Rectal smooth muscle tissue (tissue), 1 donor: ENCODE data around the gene RO60.
"Not testable (repeated sequence)": the region's sequence is repeated elsewhere in the genome, so short reads cannot be mapped to it uniquely, and the experiment has no call there.

Experiments used
- H3K27ac ChIP-seq: one replicate; pipeline ENCODE4 v1.7.0; 2013; ENCODE audit warnings: low read depth, low read length, inconsistent platforms
- H3K27me3 ChIP-seq: one replicate; pipeline ENCODE4 v1.7.0; 2013; ENCODE audit warnings: low read length; ENCODE audit not compliant: control insufficient read depth, insufficient read depth
- H3K36me3 ChIP-seq: one replicate; pipeline ENCODE4 v1.7.0; 2013; ENCODE audit warnings: low read length; ENCODE audit not compliant: control insufficient read depth, insufficient read depth
- H3K4me1 ChIP-seq: one replicate; pipeline ENCODE4 v1.7.0; 2013; ENCODE audit warnings: low read length; ENCODE audit not compliant: control insufficient read depth, insufficient read depth
- H3K4me3 ChIP-seq: one replicate; pipeline ENCODE4 v1.7.0; 2013; ENCODE audit warnings: low read length
- H3K9ac ChIP-seq: one replicate; pipeline ENCODE4 v1.7.0; 2013; ENCODE audit warnings: low read length

The RO60 gene

GRCh38 chr1:193059282-193060114, at the start of gene RO60, which contains the start of gene UCHL5:
TSS of gene RO60 (plus strand) at chr1:193059612. CDS start at chr1:193069055, 9,443 bp downstream.
TSS of gene UCHL5 (minus strand) at chr1:193059360. CDS start at chr1:193059260, 100 bp downstream.
- Histone ChIP-seq H3K27ac (peak within 1 kb of the TSS; percentile 100), H3K4me1 (peaks cover 13% of the 10 kb centered on the region), H3K27me3 (no peaks in the 10 kb centered on the region), H3K4me3 (peak within 1 kb of the TSS; percentile 97), H3K36me3 (no peaks in the 10 kb centered on the region), H3K9ac (peak within 1 kb of the TSS; percentile 99)

DNA sequence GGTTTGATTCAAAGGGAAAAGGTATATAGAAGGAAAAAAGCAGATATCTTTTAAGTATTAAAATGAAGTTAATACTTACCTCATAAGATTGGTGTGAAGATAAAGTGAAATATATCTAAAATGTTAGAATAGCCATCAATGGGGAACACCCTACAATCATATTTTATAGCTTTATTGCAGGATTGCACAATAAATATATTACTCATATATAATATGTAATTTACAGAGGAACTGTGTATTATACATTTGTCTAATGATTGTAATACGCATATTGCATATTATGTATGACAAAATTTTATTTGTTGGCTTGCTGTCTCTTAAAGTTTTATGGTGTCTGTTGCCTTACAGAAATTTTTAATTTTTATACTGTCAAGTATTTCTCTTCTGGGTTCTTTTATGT, 48.0 kb upstream of the RO60 start:
- Histone ChIP-seq H3K27ac (no peak overlapping the region), H3K36me3 (no peaks in the 10 kb centered on the region), H3K4me1 (peaks cover 13% of the 10 kb centered on the region), H3K27me3 (no peaks in the 10 kb centered on the region), H3K4me3 (no peak overlapping the region), H3K9ac (no peak overlapping the region)

- H3K27me3 ChIP-seq: no peaks in the 10 kb centered on the region
- no peak overlapping the region for H3K4me3 ChIP-seq
- no peak overlapping the region for H3K27ac ChIP-seq
- no peak overlapping the region for H3K9ac ChIP-seq
- no peaks in the 10 kb centered on the region for H3K36me3 ChIP-seq
- peaks cover 13% of the 10 kb centered on the region for H3K4me1 ChIP-seq
These were observed 46.4 kb upstream of the RO60 start for GRCh38 chr1:193013005-193013404.

DNA sequence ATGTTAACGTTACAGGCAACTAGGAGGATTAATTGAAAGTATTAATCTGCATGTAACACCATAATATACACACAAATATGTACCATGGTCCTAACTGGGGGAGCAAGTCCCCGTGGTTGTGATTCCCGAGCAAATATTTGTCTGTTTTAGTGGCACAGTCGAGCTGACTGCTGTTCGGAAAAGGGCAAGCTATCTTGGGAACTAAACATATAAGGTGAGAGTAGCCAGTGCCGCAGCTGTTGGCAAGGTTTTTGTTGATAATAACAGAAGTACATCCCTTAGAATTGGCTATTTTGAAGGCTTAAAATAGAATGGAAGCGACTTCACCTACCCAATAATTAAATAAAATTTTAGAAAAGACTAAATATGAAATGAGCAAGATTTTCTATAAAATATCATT, 45.7 kb upstream of the RO60 start:
- Histone ChIP-seq H3K36me3 (no peaks in the 10 kb centered on the region), H3K27ac (peak overlapping the region; percentile 51), H3K4me1 (peaks cover 13% of the 10 kb centered on the region), H3K9ac (no peak overlapping the region), H3K27me3 (no peaks in the 10 kb centered on the region), H3K4me3 (no peak overlapping the region)

GRCh38 chr1:193014400-193014799, 45.0 kb upstream of the RO60 start:
- Histone ChIP-seq H3K27me3 (no peaks in the 10 kb centered on the region), H3K4me3 (no peak overlapping the region), H3K27ac (peak overlapping the region; percentile 51), H3K4me1 (peaks cover 13% of the 10 kb centered on the region), H3K9ac (no peak overlapping the region), H3K36me3 (no peaks in the 10 kb centered on the region)

GRCh38 chr1:193016788-193017187, 42.6 kb upstream of the RO60 start:
- Histone ChIP-seq H3K9ac (no peak overlapping the region), H3K36me3 (no peaks in the 10 kb centered on the region), H3K27me3 (no peaks in the 10 kb centered on the region)

GRCh38 chr1:193019442-193020026, 39.9 kb upstream of the RO60 start:
- H3K4me1 ChIP-seq: peaks cover 4% of the 10 kb centered on the region
- no peak overlapping the region for H3K4me3 ChIP-seq
- H3K36me3 ChIP-seq: no peaks in the 10 kb centered on the region
- H3K27ac ChIP-seq: no peak overlapping the region
- H3K9ac ChIP-seq: no peak overlapping the region
- no peaks in the 10 kb centered on the region for H3K27me3 ChIP-seq

More at GRCh38 chr1:193016788-193017187, 42.6 kb upstream of the RO60 start:
- Histone ChIP-seq H3K27ac (no peak overlapping the region), H3K4me1 (peaks cover 13% of the 10 kb centered on the region), H3K4me3 (no peak overlapping the region)

DNA sequence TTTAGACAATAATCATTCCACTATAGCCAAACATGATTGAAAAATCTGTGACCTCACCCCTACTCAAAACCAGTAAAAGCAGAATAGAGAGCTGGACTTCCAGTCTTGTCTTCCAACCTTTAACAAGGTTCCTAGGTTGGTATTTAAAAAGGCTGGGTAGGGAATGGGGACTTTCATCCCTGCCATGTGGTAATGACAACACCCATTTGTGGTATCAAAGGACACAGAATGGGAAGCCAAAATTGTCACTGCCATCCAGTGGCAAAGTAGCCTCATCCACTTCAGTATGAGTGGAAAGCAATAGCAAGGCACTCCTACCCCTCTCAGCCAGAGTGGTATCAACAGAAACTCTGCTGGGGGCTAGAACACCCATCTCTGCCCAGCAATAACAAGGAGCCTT, 34.2 kb upstream of the RO60 start:
- no peak overlapping the region for H3K4me3 ChIP-seq
- no peaks in the 10 kb centered on the region for H3K27me3 ChIP-seq
- H3K27ac ChIP-seq: no peak overlapping the region
- no peaks in the 10 kb centered on the region for H3K4me1 ChIP-seq
- no peak overlapping the region for H3K9ac ChIP-seq
- no peaks in the 10 kb centered on the region for H3K36me3 ChIP-seq

- no peak overlapping the region for H3K9ac ChIP-seq
- no peak overlapping the region for H3K27ac ChIP-seq
- no peaks in the 10 kb centered on the region for H3K4me1 ChIP-seq
- H3K27me3 ChIP-seq: no peaks in the 10 kb centered on the region
- no peak overlapping the region for H3K4me3 ChIP-seq
- H3K36me3 ChIP-seq: no peaks in the 10 kb centered on the region
These were observed 29.1 kb upstream of the RO60 start for GRCh38 chr1:193030280-193030679.

DNA sequence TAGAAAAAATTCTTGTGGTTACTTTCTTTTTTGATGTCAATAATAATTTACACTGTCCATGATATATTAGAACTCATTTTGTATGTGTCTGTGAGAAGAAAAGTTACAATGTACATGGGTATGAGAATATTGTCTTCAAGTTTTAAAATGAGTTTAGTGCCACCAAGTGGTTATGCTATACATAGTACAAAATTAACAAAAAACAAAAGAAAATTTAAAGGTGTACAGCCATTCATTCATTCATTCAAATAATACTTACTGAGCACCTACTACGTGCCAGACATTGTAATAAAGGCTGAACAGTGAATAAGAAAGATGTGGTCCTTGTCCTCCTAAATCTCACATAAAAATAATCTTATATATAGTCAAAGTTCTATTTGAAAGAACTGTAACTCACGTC, 28.0 kb upstream of the RO60 start:
- no peak overlapping the region for H3K4me3 ChIP-seq
- H3K27me3 ChIP-seq: no peaks in the 10 kb centered on the region
- no peak overlapping the region for H3K27ac ChIP-seq
- no peaks in the 10 kb centered on the region for H3K36me3 ChIP-seq
- no peaks in the 10 kb centered on the region for H3K4me1 ChIP-seq
- no peak overlapping the region for H3K9ac ChIP-seq

- not testable (repeated sequence) for H3K36me3 ChIP-seq, H3K4me1 ChIP-seq, H3K9ac ChIP-seq, H3K27ac ChIP-seq, H3K27me3 ChIP-seq, H3K4me3 ChIP-seq
These were observed 26.6 kb upstream of the RO60 start for GRCh38 chr1:193032643-193033427.

DNA sequence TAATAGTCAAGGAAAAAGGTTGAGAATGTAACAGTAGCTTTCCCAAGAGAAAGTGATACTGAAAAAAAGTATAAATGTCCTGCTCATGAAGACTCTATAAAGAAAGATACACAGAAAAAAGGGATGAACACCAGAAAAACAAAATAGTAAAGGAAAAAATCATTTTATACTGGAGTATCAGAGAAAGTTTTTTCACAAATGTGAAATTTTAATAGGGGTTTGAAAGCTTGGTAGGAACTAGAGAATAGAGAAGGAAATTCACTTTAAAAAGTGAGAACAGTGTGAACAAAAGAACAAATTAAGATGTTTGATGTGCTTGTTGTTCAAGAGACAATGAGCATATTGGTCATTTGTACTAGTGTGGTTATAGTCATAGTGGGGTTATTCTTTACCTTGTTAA, 25.8 kb upstream of the RO60 start:
- Histone ChIP-seq H3K36me3 (no peaks in the 10 kb centered on the region), H3K4me1 (no peaks in the 10 kb centered on the region), H3K27ac (no peak overlapping the region), H3K9ac (no peak overlapping the region), H3K4me3 (no peak overlapping the region), H3K27me3 (no peaks in the 10 kb centered on the region)
